EL (cell line): Measurements from ENCODE around the gene TRMT6.

ENCODE experiments used
- DNase-seq: peaks from one replicate; pipeline ENCODE4 v3.0.0-alpha.2; 2016

TRMT6 gene

DNA sequence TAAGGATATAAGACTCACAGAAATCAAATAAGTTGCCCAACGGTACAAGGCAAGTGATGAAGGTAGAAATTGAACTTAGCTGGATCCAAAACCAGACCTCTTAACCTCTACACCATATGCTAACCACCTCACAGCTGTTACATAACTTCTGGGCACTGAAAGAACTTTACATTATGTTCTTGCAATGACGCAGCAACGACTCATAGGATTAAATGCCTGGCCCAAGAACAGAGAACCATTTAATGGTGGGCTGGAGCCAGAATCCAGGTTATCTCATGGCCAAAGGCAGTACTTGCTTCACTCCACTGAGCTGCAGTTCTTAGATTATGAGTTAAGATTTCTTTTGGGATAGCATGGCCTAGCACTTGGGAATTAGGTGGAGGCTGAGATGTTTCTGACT, 4.4 kb downstream of the TRMT6 start:
- DNase-seq: peak; percentile 81

DNA sequence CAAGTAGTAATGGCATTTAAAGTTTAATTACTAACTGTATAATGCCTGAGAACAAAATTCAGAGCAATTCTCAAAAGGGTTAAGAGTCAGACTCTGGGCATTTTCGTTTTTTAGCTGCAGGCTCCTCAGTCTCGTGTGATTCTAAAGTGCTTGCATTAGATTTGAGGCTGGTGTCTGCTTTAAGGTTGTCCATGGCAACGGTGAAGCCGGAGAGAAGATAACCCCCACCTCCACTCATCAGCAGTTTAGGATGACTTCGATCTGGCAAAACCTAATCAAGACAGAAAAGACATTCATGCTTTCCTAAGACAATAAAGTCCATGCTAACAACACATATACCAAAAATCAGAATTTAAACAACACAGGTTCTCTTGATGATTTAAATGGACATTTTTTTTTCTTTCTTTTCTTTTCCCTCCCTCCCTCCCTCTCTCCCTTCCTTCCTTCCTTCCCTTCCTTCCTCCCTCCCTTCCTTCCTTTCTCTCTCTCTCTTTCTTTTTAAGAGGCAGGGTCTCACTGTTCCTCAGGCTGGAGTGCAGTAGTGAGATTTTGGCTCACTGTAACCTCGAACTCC, 11.8 kb downstream of the TRMT6 start:
- no peak for DNase-seq

DNA sequence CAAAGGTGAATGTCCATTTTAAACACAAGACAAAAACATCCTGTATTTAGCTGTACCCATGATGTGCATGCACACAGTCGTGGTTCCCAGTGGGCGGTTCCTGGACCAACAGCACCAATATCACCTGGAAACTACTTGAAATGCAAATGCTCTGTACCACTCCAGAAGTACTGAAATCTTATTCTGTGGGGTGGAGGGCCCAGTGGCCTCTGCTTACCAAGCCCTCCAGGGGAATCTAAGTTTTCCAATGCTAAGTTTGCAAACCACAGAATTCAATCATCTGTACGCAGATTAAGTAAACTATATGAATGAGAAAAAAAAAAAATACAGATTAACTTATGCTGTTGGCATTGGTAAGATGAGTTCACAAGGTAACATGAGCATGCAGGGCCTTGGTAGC, 14.1 kb downstream of the TRMT6 start:
- DNase-seq: no peak

DNA sequence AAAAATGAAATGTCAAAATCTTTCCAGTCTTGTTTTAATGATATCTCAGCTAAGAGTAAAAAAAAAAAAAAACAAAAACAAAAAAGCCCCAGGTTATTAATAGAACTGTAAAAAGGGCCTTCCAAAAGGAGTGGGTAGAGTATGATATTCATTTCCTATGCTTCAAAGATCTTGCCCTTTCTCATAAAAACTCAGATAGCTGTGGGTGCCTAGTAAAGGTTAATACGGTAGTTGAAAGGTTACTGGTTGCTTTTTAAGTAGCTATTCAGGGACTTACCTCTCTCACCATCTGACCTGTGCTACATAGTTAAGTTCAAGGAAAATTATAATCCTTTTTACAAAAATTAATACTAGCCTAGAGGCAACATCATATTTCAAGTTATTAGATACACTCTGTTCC, 14.9 kb downstream of the TRMT6 start:
- DNase-seq: no peak

GRCh38 chr20:5933802-5934436, 16.4 kb downstream of the TRMT6 start:
- peak; percentile 6 for DNase-seq

- no peak for DNase-seq
Measured at GRCh38 chr20:5932796-5933195, 17.5 kb downstream of the TRMT6 start.

DNA sequence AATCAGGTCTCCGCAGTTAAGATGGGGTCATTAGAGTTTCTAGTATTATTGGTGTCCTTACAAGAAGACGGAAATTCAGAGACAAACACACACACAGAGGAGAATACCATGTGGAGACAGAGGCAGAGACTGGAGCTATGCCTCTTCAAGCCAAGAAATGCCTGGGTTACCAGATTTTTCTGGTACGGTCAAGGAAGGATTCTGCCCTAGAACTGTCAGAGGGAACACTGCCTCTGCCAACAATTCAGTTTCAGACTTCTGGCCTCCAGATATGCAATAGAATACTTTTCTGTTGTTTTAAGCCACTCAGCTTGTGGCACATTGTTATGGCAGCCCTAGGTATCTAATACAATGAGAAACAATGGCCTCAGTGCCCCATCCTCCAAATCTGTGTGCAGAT, 18.9 kb downstream of the TRMT6 start:
- DNase-seq: no peak

DNA sequence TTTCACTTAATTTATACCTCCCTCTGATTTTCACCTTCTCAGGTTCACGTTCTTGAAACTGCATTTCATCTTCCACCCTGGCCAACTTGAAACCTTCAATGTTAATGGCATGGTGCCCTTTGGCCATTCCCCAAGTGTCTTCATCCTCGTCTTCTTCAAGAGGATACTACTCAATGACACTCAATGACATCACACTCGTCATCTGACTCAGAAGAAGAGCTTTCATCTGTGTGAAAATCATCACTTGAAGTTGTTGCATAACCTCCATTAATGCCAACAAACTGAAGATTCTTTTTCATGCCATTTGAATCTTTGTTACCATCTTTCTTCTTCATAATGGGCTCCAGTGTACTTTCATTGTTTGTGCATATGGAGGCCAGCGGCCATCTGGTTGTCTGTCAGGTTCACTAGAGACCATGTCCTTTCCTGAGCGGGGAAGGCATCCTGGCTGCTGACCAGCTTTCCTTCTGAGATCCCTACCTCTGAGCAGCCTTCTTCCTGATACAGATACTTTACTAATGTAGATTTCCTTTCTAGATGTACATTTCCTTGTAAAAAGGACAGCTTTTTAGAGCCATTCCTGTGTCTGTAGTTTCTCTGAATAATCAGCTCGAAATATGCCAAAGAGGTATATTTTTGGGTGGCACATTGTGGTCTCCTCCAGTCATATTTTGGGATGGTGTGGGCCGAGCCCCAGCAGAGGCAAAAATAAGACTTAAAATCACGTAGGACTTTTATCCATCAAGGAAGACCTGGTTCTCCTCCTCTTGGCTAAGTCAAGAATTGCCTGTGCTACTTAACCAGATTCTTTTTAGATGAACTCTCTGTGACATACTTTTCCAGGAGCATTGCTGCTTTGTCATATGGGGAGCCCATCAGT, 21.3 kb downstream of the TRMT6 start:
- no peak for DNase-seq

DNA sequence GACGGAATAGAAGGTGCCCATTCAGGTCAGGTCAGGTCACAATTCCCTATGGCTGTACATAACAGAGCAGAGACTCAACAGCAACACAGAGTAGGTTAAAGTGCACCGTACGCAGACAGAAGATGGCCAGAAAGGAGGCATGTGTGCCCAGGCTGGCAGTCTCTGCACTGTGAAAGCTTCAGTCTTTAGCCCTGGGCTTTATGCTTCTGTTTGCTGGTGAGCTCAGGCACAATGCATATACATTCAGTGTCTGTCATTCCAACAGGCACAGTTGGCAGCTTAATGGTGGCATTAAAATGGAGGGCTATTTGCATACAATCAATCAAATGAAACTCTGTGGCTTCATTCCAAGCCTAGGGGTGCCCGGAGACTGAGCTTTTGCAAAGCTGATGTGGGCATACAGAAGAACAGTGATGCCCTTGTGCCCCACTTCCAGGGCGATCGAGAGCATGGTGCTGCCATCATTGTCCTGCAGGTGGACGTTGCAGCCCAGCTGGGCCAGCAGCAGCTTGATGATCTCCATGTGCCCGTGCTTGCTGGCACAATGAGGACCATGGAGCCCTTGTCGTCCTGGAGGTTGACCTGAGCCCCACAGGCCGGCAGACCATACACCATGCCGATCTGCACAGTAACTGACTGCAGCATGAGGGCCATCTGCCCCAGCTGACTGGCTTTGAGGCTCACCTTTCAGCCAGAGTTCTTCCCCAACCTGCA, 22.4 kb downstream of the TRMT6 start:
- DNase-seq: no peak

GRCh38 chr20:5925551-5925950, 24.8 kb downstream of the TRMT6 start:
- no peak for DNase-seq

DNA sequence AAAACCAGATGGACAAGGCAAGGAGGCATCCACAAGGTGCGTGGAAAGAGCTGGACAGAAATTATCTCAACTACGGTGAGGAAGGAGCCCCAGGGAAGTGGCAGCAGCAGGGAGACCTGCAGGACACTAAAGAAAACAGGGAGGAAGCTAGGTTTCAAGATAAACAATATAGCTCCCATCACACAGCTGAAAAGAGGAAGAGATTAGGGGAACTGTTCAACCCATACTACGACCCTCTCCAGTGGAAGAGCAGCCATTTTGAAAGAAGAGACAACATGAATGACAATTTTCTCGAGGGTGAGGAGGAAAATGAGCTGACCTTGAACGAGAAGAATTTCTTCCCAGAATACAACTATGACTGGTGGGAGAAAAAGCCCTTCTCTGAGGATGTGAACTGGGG, 26.8 kb downstream of the TRMT6 start:
- DNase-seq: no peak

DNA sequence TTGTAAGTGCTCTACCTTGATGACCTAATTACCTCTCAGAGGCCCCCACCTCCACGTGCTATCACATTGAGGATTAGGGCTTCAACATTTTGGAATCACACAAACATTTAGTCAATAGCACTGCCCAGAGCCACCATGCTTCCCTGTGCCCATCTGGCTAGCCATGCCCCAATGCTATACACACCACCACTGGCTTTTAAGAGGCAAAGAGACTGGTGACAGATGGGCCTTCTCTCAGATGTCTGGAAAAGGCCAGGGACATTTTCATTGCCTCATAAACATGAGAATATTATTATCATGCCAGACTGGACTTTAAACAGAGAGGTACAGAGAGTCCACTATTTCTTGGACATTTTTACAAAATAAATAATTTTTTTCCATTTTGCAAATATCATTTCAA, 29.8 kb downstream of the TRMT6 start:
- no peak for DNase-seq

GRCh38 chr20:5919626-5920544, 30.4 kb downstream of the TRMT6 start:
- no peak for DNase-seq

GRCh38 chr20:5918856-5919625, 31.3 kb downstream of the TRMT6 start:
- peak; percentile 65 for DNase-seq

GRCh38 chr20:5914859-5915258, 35.5 kb downstream of the TRMT6 start:
- DNase-seq: no peak

- DNase-seq: no peak
Measured at GRCh38 chr20:5913166-5913565, 37.2 kb downstream of the TRMT6 start.

GRCh38 chr20:5910186-5910585, 40.1 kb downstream of the TRMT6 start:
- DNase-seq: no peak

DNA sequence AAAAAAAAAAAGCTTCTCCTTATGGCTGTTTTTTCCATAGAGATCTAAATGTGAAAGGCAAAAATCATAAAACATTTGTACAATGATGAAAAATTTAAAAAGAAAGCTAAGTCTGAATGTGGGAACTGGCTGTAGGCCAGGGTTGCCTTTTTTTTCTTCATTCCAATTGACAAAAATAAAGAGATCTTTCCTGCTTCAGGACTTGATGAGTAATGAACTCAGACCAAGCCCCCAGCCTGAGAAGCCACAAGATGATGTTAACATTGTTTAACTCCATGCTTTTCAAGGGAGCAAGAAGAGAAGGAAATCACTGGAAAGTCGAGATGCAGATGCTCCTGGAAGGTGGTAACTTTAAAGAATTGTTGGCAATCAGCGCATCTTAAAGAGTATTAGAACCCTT, 41.4 kb downstream of the TRMT6 start:
- no peak for DNase-seq

DNA sequence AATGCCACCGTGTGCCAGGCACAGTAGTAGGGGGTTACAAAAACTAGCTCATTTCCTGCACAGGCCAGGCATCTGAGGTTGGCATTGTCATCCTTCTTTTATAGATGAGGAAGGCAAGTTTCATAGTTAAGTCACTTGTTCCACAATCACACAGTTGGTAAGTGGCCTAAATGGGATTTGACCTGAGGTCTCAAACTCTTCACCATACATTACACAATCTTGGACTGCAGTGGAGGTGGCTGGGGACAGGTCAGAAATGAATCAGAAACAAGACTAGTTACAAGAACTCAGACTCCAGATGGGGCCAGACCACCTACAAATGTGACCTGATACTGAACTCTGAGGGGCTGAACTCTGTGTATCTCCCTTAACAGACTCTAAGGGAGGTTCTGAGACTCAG, 49.4 kb downstream of the TRMT6 start:
- DNase-seq: no peak

- no peak for DNase-seq
Measured at GRCh38 chr20:5899444-5899843, 50.9 kb downstream of the TRMT6 start.

- no peak for DNase-seq
Measured at GRCh38 chr20:5895626-5896025, 54.7 kb downstream of the TRMT6 start.

DNA sequence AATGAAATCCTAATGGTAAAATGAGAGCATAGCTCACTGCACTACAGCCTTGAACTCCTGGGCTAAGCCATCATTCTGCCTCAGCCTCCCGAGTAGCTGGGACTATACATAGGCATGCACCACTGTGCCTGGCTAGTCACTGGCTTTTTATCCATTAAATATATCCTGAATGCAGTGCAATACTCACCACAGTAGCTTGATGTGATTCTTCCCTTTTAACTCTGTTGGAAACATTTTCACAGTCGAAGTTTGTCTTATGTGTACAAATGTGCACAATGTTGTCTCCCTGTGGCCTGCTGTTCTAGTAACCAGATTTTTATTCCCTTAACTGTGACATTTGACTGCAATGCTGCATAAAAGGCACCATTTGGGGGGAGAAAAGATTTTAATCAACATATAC, 56.7 kb downstream of the TRMT6 start:
- DNase-seq: no peak
